Measurements from ENCODE around the gene GAPDHS. TPM values are rescaled to one million over a fixed set of nuclear protein-coding genes. Genes with fewer than 3 reads are reported as not detected.
A peak's percentile ranks its signal among the peaks of the same experiment; 100 is the strongest.

GAPDHS gene
- total RNA-seq, 4 donors from 2014 or later: not detected

GRCh38 chr19:35590875-35591274 lies 57.6 kb downstream of the GAPDHS start:
- Histone ChIP-seq H3K27me3 (peaks cover 3 to 8% (median 3%) of the 10 kb centered on the region in 3 donors), H3K4me3 (no peak overlapping the region), H3K9me3 (no peaks in the 10 kb centered on the region), H3K27ac (no peak overlapping the region), H3K36me3 (no peaks in the 10 kb centered on the region), H3K4me1 (no peaks in the 10 kb centered on the region)
- ATAC-seq: no peak
- no peak for TF ChIP-seq POLR2A (IDR thresholded peaks at IDR 0.05)
- TF ChIP-seq CTCF (IDR thresholded peaks at IDR 0.05 in 4 of 5, conservative IDR thresholded peaks at IDR 0.05 in 1 of 5): no peak
- no peak for DNase-seq
- in situ Hi-C loops (cut with MboI; ENCODE audit: low sequenced_read_pairs in 4 of 4): no loop called here
- intact Hi-C loops (cut with DNase I; ENCODE audit: low total_unique reads): no loop called here

GRCh38 chr19:35592226-35592625 lies 59.0 kb downstream of the GAPDHS start:
- DNase-seq: no peak
- in situ Hi-C loops (cut with MboI; ENCODE audit: low sequenced_read_pairs in 4 of 4): no loop called here
- intact Hi-C loops (cut with DNase I; ENCODE audit: low total_unique reads): no loop called here
- H3K4me1 ChIP-seq: no peaks in the 10 kb centered on the region
- H3K27me3 ChIP-seq: peaks cover 0 to 6% (median 2%) of the 10 kb centered on the region in 3 donors
- H3K27ac ChIP-seq: no peak overlapping the region
- H3K4me3 ChIP-seq: no peak overlapping the region
- TF ChIP-seq POLR2A (IDR thresholded peaks at IDR 0.05) (no peak), CTCF (IDR thresholded peaks at IDR 0.05 in 4 of 5, conservative IDR thresholded peaks at IDR 0.05 in 1 of 5) (peak in 1 of 5 experiments; percentile 21)
- H3K36me3 ChIP-seq: no peaks in the 10 kb centered on the region
- no peak for ATAC-seq
- H3K9me3 ChIP-seq: no peaks in the 10 kb centered on the region

Other genes with a start within 250 kb of the GAPDHS start
- gene MAG, start 241.3 kb upstream of the GAPDHS start, total RNA-seq: 1 to 10 TPM in 1 of 4 donors, under 1 TPM in 1, not detected in 2; 0.24 to 1.5 TPM
- gene CD22, start 204.3 kb upstream of the GAPDHS start, total RNA-seq: under 1 TPM in 1 of 4 donors, not detected in 3; 0.59 TPM
- not detected for gene FFAR1, start 185.6 kb upstream of the GAPDHS start, total RNA-seq
- gene FFAR3, start 175.0 kb upstream of the GAPDHS start, total RNA-seq: not detected
- gene GPR42, start 162.4 kb upstream of the GAPDHS start, total RNA-seq: not detected
- not detected for gene FFAR2, start 85.2 kb upstream of the GAPDHS start, total RNA-seq
- not detected for gene KRTDAP, start 43.0 kb upstream of the GAPDHS start, total RNA-seq
- under 1 TPM in 1 of 4 donors, not detected in 3; 0.89 TPM for gene DMKN, start 19.8 kb upstream of the GAPDHS start, total RNA-seq
- gene SBSN, start 5.1 kb upstream of the GAPDHS start, total RNA-seq: not detected
- 100 to 1,000 TPM in 3 of 4 donors, 10 to 100 TPM in 1; 86.2 to 145 (median 119) TPM for gene TMEM147, start 12.2 kb downstream of the GAPDHS start, total RNA-seq
- not detected for gene ATP4A, start 30.2 kb downstream of the GAPDHS start, total RNA-seq
- gene PMIS2, start 52.7 kb downstream of the GAPDHS start, total RNA-seq: not detected
- gene HAUS5, start 79.3 kb downstream of the GAPDHS start, total RNA-seq: 1 to 10 TPM; 2.5 to 4.8 (median 3.4) TPM
- gene RBM42, start 95.6 kb downstream of the GAPDHS start, total RNA-seq: 10 to 100 TPM; 45.8 to 77.8 (median 75.4) TPM
- under 1 TPM in 1 of 4 donors, not detected in 3; 0.23 TPM for gene ETV2, start 108.3 kb downstream of the GAPDHS start, total RNA-seq
- gene COX6B1, start 114.9 kb downstream of the GAPDHS start, total RNA-seq: 1,000 to 10,000 TPM in 2 of 4 donors, 100 to 1,000 TPM in 2; 899 to 1,245 (median 976) TPM
- gene UPK1A, start 133.1 kb downstream of the GAPDHS start, total RNA-seq: not detected
- gene ZBTB32, start 171.1 kb downstream of the GAPDHS start, total RNA-seq: not detected
- 10 to 100 TPM in 3 of 4 donors, 1 to 10 TPM in 1; 9.3 to 39.0 (median 16.8) TPM for gene KMT2B, start 184.5 kb downstream of the GAPDHS start, total RNA-seq
- 10 to 100 TPM in 1 of 4 donors, 1 to 10 TPM in 3; 2.0 to 14.1 (median 3.0) TPM for gene IGFLR1, start 209.0 kb downstream of the GAPDHS start, total RNA-seq
- gene U2AF1L4, start 212.0 kb downstream of the GAPDHS start, total RNA-seq: 10 to 100 TPM in 2 of 4 donors, 1 to 10 TPM in 2; 5.1 to 22.9 (median 13.4) TPM
- gene PSENEN, start 212.2 kb downstream of the GAPDHS start, total RNA-seq: 10 to 100 TPM; 22.2 to 45.8 (median 38.3) TPM
- gene LIN37, start 215.1 kb downstream of the GAPDHS start, total RNA-seq: 10 to 100 TPM; 14.8 to 19.5 (median 16.6) TPM
- 100 to 1,000 TPM in 2 of 4 donors, 10 to 100 TPM in 2; 79.8 to 241 (median 139) TPM for gene HSPB6, start 223.6 kb downstream of the GAPDHS start, total RNA-seq
- gene PROSER3, start 224.7 kb downstream of the GAPDHS start, total RNA-seq: 1 to 10 TPM in 3 of 4 donors, under 1 TPM in 1; 0.63 to 4.3 (median 3.0) TPM
- 1 to 10 TPM in 3 of 4 donors, under 1 TPM in 1; 0.22 to 4.7 (median 2.2) TPM for gene ARHGAP33, start 242.1 kb downstream of the GAPDHS start, total RNA-seq